ENCODE data around the gene NAA16. TPM values are rescaled to one million over a fixed set of nuclear protein-coding genes. Genes with fewer than 3 reads are reported as not detected.

The NAA16 gene
- total RNA-seq, 1 donor from 2014 or later, result 11.9 TPM

- Histone ChIP-seq H3K9me3 (no peaks in the 10 kb centered on the region), H3K27ac (no peak overlapping the region), H3K4me3 (no peak overlapping the region), H3K4me1 (no peaks in the 10 kb centered on the region), H3K27me3 (no peaks in the 10 kb centered on the region), H3K36me3 (no peaks in the 10 kb centered on the region)
- no peak for DNase-seq (ENCODE audit: low spot score in 2 of 2)
- TF ChIP-seq CTCF (IDR thresholded peaks at IDR 0.05), result no peak
- intact Hi-C loops (cut with DNase I), result no loop called here
Observed at GRCh38 chr13:41405367-41405766, 94.3 kb downstream of the NAA16 start.

GRCh38 chr13:41407380-41407779, 96.3 kb downstream of the NAA16 start:
- intact Hi-C loops (cut with DNase I), result no loop called here
- Histone ChIP-seq H3K36me3 (no peaks in the 10 kb centered on the region), H3K9me3 (no peaks in the 10 kb centered on the region), H3K4me3 (no peak overlapping the region), H3K27ac (no peak overlapping the region), H3K4me1 (no peaks in the 10 kb centered on the region), H3K27me3 (no peaks in the 10 kb centered on the region)
- no peak for DNase-seq (ENCODE audit: low spot score in 2 of 2)
- no peak for TF ChIP-seq CTCF (IDR thresholded peaks at IDR 0.05)

GRCh38 chr13:41408121-41408520, 97.1 kb downstream of the NAA16 start:
- Histone ChIP-seq H3K9me3 (no peaks in the 10 kb centered on the region), H3K27ac (no peak overlapping the region), H3K27me3 (no peaks in the 10 kb centered on the region), H3K36me3 (no peaks in the 10 kb centered on the region), H3K4me3 (no peak overlapping the region), H3K4me1 (no peaks in the 10 kb centered on the region)
- no peak for DNase-seq (ENCODE audit: low spot score in 2 of 2)
- intact Hi-C loops (cut with DNase I), result no loop called here
- no peak for TF ChIP-seq CTCF (IDR thresholded peaks at IDR 0.05)

- Histone ChIP-seq H3K9me3 (no peaks in the 10 kb centered on the region), H3K27ac (no peak overlapping the region), H3K4me3 (no peak overlapping the region), H3K36me3 (no peaks in the 10 kb centered on the region), H3K27me3 (no peaks in the 10 kb centered on the region), H3K4me1 (no peaks in the 10 kb centered on the region)
- intact Hi-C loops (cut with DNase I), result no loop called here
- TF ChIP-seq CTCF (IDR thresholded peaks at IDR 0.05), result no peak
- DNase-seq (ENCODE audit: low spot score in 2 of 2), result no peak
Observed at GRCh38 chr13:41408746-41409145, 97.7 kb downstream of the NAA16 start.

GRCh38 chr13:41409611-41410010, 98.5 kb downstream of the NAA16 start:
- TF ChIP-seq CTCF (IDR thresholded peaks at IDR 0.05), result no peak
- H3K4me1 ChIP-seq, result no peaks in the 10 kb centered on the region
- intact Hi-C loops (cut with DNase I), result no loop called here

GRCh38 chr13:41411060-41411459, 100.0 kb downstream of the NAA16 start:
- Histone ChIP-seq H3K27ac (no peak overlapping the region), H3K4me3 (no peak overlapping the region), H3K36me3 (no peaks in the 10 kb centered on the region), H3K4me1 (no peaks in the 10 kb centered on the region), H3K9me3 (no peaks in the 10 kb centered on the region), H3K27me3 (no peaks in the 10 kb centered on the region)
- no peak for DNase-seq (ENCODE audit: low spot score in 2 of 2)
- no peak for TF ChIP-seq CTCF (IDR thresholded peaks at IDR 0.05)
- intact Hi-C loops (cut with DNase I), result no loop called here

More at GRCh38 chr13:41409611-41410010, 98.5 kb downstream of the NAA16 start:
- no peak for DNase-seq (ENCODE audit: low spot score in 2 of 2)
- Histone ChIP-seq H3K4me3 (no peak overlapping the region), H3K9me3 (no peaks in the 10 kb centered on the region), H3K36me3 (no peaks in the 10 kb centered on the region), H3K27me3 (no peaks in the 10 kb centered on the region), H3K27ac (no peak overlapping the region)

All from ascending aorta (tissue), 2 donors.